Lung (tissue), 12 donors: Measurements from ENCODE around the gene ZFR. TPM values are rescaled to one million over a fixed set of nuclear protein-coding genes. Genes with fewer than 3 reads are reported as not detected.
A peak's percentile ranks its signal among the peaks of the same experiment; 100 is the strongest.

Source experiments
- ATAC-seq: fragments of 200-7000 bp; cut with Tn5 transposase; one replicate; pipeline ENCODE4 v1.9.1; 2020; ENCODE audit warnings: moderate number of reproducible peaks; ENCODE audit not compliant: insufficient read depth, low FRiP score
- DNase-seq, 3 donors: peaks; one replicate each; pipeline ENCODE4 v3.0.0-alpha.2; 2013 to 2017
- H3K27ac ChIP-seq, 2 donors: one replicate each; pipeline ENCODE4 v1.5.1; 2013; ENCODE audit warnings: mild to moderate bottlenecking in 2 of 2, moderate library complexity in 2 of 2, control low read depth in 1 of 2, inconsistent platforms in 1 of 2, low read depth in 1 of 2, low read length in 1 of 2
- H3K27me3 ChIP-seq, 3 donors: one replicate each; pipeline ENCODE4 v1.5.1; 2013; ENCODE audit warnings: low read length in 2 of 3; ENCODE audit not compliant: control insufficient read depth in 3 of 3, insufficient read depth in 3 of 3
- H3K36me3 ChIP-seq, 4 donors: one replicate each; pipeline ENCODE4 v1.5.1; 2013; ENCODE audit warnings: low read length in 4 of 4, mild to moderate bottlenecking in 1 of 4, moderate library complexity in 1 of 4; ENCODE audit not compliant: control insufficient read depth in 4 of 4, insufficient read depth in 4 of 4
- H3K4me1 ChIP-seq, 5 donors: one replicate each; pipeline ENCODE4 v1.5.1; 2013; ENCODE audit warnings: low read length in 5 of 5, mild to moderate bottlenecking in 2 of 5, moderate library complexity in 1 of 5; ENCODE audit not compliant: control insufficient read depth in 5 of 5, insufficient read depth in 5 of 5
- H3K4me3 ChIP-seq: one replicate; pipeline ENCODE4 v1.5.1; 2013; ENCODE audit warnings: mild to moderate bottlenecking, control low read depth, moderate library complexity
- H3K9ac ChIP-seq, 2 donors: one replicate each; pipeline ENCODE4 v1.5.1; 2013; ENCODE audit warnings: low read length in 2 of 2, control low read depth in 1 of 2; ENCODE audit not compliant: insufficient read depth in 1 of 2
- H3K9me3 ChIP-seq, 4 donors: one replicate each; pipeline ENCODE4 v1.5.1; 2013; ENCODE audit warnings: low read length in 3 of 4, mild to moderate bottlenecking in 1 of 4, moderate library complexity in 1 of 4; ENCODE audit not compliant: control insufficient read depth in 4 of 4, insufficient read depth in 3 of 4
- WGBS, 2 donors: extraction: QIAGEN DNeasy Blood & Tissue Kit; methylation state at CpG; one replicate each; pipeline ENCODE4 v1.1.7; 2013; 5-methylcytosine and 5-hydroxymethylcytosine counted together
- polyA plus RNA-seq, 2 donors: library from polyadenylated mRNA; stranded (reverse); fragments of 200-250 nt; gene quantifications; one replicate each; pipeline ENCODE4 v1.2.1, GENCODE V29; 2013
- total RNA-seq, 2 donors: library from RNA; depleted of rRNA in 1 of 2; stranded (reverse); fragments of >200 nt in 1 of 2; gene quantifications; one replicate each; pipeline ENCODE4 v1.2.1, GENCODE V29; 2014 to 2021
- TF ChIP-seq, protein P1 (sequence below): IDR thresholded peaks from 2 replicates; pipeline ENCODE4 v1.5.1; 2012; ENCODE audit warnings: mild to moderate bottlenecking; ENCODE audit errors: control extremely low read depth, extremely low read depth
- donor health status: control.
- donor health status: control.
- donor health status: Bipolar disorder and iron deficiency.
- donor health status: healthy.
- donor health status: DM: yes; HTN: yes; CAD: no.

Gene ZFR
- total and polyA plus RNA-seq, 4 donors = 23.0 to 91.8 (median 37.9) TPM

GRCh38 chr5:32410630-32411029 lies 33.9 kb downstream of the ZFR start:
- Histone ChIP-seq H3K4me3 (no peak overlapping the region), H3K4me1 (peaks cover 0 to 3% (median 0%) of the 10 kb centered on the region in 5 donors), H3K9me3 (no peaks in the 10 kb centered on the region), H3K9ac (no peak overlapping the region), H3K27me3 (no peaks in the 10 kb centered on the region), H3K36me3 (peaks cover 8 to 33% (median 18%) of the 10 kb centered on the region in 4 donors), H3K27ac (no peak overlapping the region)
- ATAC-seq (no peak), DNase-seq (peak in 2 of 3 donors; percentile 17 to 32)
- TF ChIP-seq, protein P1, sequence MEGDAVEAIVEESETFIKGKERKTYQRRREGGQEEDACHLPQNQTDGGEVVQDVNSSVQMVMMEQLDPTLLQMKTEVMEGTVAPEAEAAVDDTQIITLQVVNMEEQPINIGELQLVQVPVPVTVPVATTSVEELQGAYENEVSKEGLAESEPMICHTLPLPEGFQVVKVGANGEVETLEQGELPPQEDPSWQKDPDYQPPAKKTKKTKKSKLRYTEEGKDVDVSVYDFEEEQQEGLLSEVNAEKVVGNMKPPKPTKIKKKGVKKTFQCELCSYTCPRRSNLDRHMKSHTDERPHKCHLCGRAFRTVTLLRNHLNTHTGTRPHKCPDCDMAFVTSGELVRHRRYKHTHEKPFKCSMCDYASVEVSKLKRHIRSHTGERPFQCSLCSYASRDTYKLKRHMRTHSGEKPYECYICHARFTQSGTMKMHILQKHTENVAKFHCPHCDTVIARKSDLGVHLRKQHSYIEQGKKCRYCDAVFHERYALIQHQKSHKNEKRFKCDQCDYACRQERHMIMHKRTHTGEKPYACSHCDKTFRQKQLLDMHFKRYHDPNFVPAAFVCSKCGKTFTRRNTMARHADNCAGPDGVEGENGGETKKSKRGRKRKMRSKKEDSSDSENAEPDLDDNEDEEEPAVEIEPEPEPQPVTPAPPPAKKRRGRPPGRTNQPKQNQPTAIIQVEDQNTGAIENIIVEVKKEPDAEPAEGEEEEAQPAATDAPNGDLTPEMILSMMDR = no peak

DNA sequence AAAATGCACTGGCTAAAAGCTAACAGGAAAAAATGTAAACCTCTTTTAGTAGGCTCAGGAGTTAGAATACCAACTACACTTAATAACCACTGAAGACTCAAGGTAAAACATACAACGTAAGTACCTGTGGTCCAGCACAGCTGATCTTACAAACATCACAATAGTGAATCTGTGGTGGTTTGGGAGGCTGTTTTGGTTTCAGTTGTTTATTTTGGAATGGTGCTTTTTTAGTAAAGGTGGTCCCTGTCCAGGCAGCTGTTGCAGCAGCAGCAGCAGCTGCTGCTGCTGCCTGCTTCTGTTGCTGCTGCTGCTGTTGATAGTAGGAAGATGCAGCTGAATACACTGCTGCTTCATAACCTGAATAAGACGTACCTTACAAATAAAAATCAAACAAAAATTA lies 37.9 kb downstream of the ZFR start:
- TF ChIP-seq, protein P1 = no peak
- Histone ChIP-seq H3K9ac (no peak overlapping the region), H3K4me1 (peaks cover 0 to 7% (median 0%) of the 10 kb centered on the region in 5 donors), H3K27me3 (no peaks in the 10 kb centered on the region), H3K9me3 (no peaks in the 10 kb centered on the region), H3K4me3 (no peak overlapping the region), H3K27ac (no peak overlapping the region), H3K36me3 (peaks cover 23 to 42% (median 34%) of the 10 kb centered on the region in 4 donors)
- DNase-seq (no peak), ATAC-seq (no peak)
- 95 to 99% methylated on average over 2 of the region's 2 CpGs for WGBS, 2 donors

- TF ChIP-seq, protein P1 = no peak
- ATAC-seq = no peak
- H3K9me3 ChIP-seq = no peaks in the 10 kb centered on the region
- no peak for DNase-seq
- H3K9ac ChIP-seq = no peak overlapping the region
- H3K36me3 ChIP-seq = peaks cover 30 to 49% (median 38%) of the 10 kb centered on the region in 4 donors
- no peaks in the 10 kb centered on the region for H3K27me3 ChIP-seq
- no peak overlapping the region for H3K27ac ChIP-seq
- no peak overlapping the region for H3K4me3 ChIP-seq
- peaks cover 0 to 7% (median 0%) of the 10 kb centered on the region in 5 donors for H3K4me1 ChIP-seq
- 97 to 99% methylated on average over 5 of the region's 5 CpGs for WGBS, 2 donors
These were observed 39.0 kb downstream of the ZFR start for GRCh38 chr5:32405507-32405906.

- Histone ChIP-seq H3K27ac (no peak overlapping the region), H3K27me3 (no peaks in the 10 kb centered on the region), H3K9ac (no peak overlapping the region), H3K36me3 (peaks cover 36 to 62% (median 39%) of the 10 kb centered on the region in 4 donors), H3K4me1 (peaks cover 0 to 7% (median 0%) of the 10 kb centered on the region in 5 donors), H3K9me3 (no peaks in the 10 kb centered on the region), H3K4me3 (no peak overlapping the region)
- TF ChIP-seq, protein P1 = no peak
- no peak for DNase-seq
- ATAC-seq = no peak
- 91 to 95% methylated on average over 6 of the region's 6 CpGs for WGBS, 2 donors
These were observed 40.8 kb downstream of the ZFR start for GRCh38 chr5:32403760-32404159.
